Panc1 (cell line): ENCODE measurements around the gene TOMM22. TPM values are rescaled to one million over a fixed set of nuclear protein-coding genes. Genes with fewer than 3 reads are reported as not detected.

Experiments used
- ATAC-seq: fragments of 200-7000 bp; cut with Tn5 transposase; 2 replicates; pipeline ENCODE4 v1.9.1; 2020; ENCODE audit warnings: mild to moderate bottlenecking, moderate library complexity
- BruUV-seq: library from RNA; stranded (reverse); fragments of 400-500 nt; replicated peaks from 2 replicates; lab custom pipeline; 2021; lab: Mats Ljungman, UMichigan
- CTCF ChIA-PET: fragments of 300-600 bp; sonication (Branson Sonifier 250); formaldehyde crosslinking; loops from one replicate; lab custom pipeline; 2022; ENCODE audit warnings: antibody characterized with exemption; lab: Charles Lee
- POLR2A ChIA-PET: fragments of 300-600 bp; sonication (Branson Sonifier 250); formaldehyde crosslinking; loops from one replicate; lab custom pipeline; 2022; ENCODE audit warnings: antibody characterized with exemption; lab: Charles Lee
- DNase-seq: peaks from one replicate; pipeline ENCODE4 v3.0.0-alpha.2; 2010; ENCODE audit warnings: low read depth, low spot score
- H3K27ac ChIP-seq: 2 replicates; pipeline ENCODE4 v1.5.1; 2011; ENCODE audit warnings: mild to moderate bottlenecking, low read length, inconsistent platforms
- H3K27me3 ChIP-seq: fragments of 200-500 bp; sonication (Bioruptor generic); 2 replicates; pipeline ENCODE4 v1.6.0; 2014; ENCODE audit warnings: low read length, inconsistent platforms; ENCODE audit not compliant: control insufficient read depth, insufficient read depth
- H3K36me3 ChIP-seq: fragments of 200-500 bp; sonication (Bioruptor generic); 2 replicates; pipeline ENCODE4 v1.5.1; 2014; ENCODE audit warnings: inconsistent platforms, mild to moderate bottlenecking, low read length, moderate library complexity; ENCODE audit not compliant: control insufficient read depth, insufficient read depth
- H3K4me1 ChIP-seq: 2 replicates; pipeline ENCODE4 v1.5.1; 2011; ENCODE audit warnings: inconsistent platforms, mild to moderate bottlenecking, low read length, moderate library complexity; ENCODE audit not compliant: control insufficient read depth, insufficient read depth
- H3K4me3 ChIP-seq, 2 experiments: 2 replicates each; pipeline ENCODE4 v1.5.1; 2011 to 2012; ENCODE audit warnings: low read depth in 2 of 2, low read length in 2 of 2, mild to moderate bottlenecking in 2 of 2, inconsistent platforms in 1 of 2, moderate library complexity in 1 of 2
- H3K9me3 ChIP-seq: fragments of 200-500 bp; sonication (Bioruptor generic); 2 replicates; pipeline ENCODE4 v1.5.1; 2014; ENCODE audit warnings: low read depth, mild to moderate bottlenecking, inconsistent platforms, low read length, moderate library complexity; ENCODE audit not compliant: control insufficient read depth, insufficient read depth
- POLR2AphosphoS5 ChIP-seq: IDR thresholded peaks from 2 replicates; pipeline ENCODE4 v1.6.1; 2012; ENCODE audit warnings: mild to moderate bottlenecking, low read depth, low read length, moderate library complexity
- SIN3A ChIP-seq: IDR thresholded peaks from 2 replicates; pipeline ENCODE4 v1.6.1; 2012; ENCODE audit warnings: low read depth, mild to moderate bottlenecking, low read length, moderate library complexity, borderline replicate concordance; ENCODE audit not compliant: insufficient read depth
- TCF7L2 ChIP-seq: IDR thresholded peaks from 2 replicates; pipeline ENCODE4 v1.6.1; 2011; ENCODE audit warnings: mild to moderate bottlenecking, low read depth, low read length, inconsistent platforms
- in situ Hi-C: cut with HindIII; loops from 2 replicates; pipeline ENCODE4 v1.10.0; 2016; ENCODE audit warnings: low sequenced_read_pairs, low pct_unique_long_range_greater_than_20kb
- intact Hi-C: fragments of 100-400 bp; cut with micrococcal nuclease; formaldehyde crosslinking; loops from one replicate; pipeline ENCODE4 v1.10.0; 2022; ENCODE audit not compliant: unreplicated experiment
- total RNA-seq: library from RNA; stranded (reverse); gene quantifications from one replicate; pipeline ENCODE4 v1.2.1, GENCODE V29; 2021; ENCODE audit not compliant: unreplicated experiment
- TF ChIP-seq, protein P1 (sequence below): fragments of 450-650 bp; IDR thresholded peaks from 2 replicates; pipeline ENCODE4 v1.5.1; 2017; ENCODE audit warnings: mild to moderate bottlenecking

TOMM22 gene
- total RNA-seq, 1 experiment from 2014 or later = 111 TPM

GRCh38 chr22:38705235-38706100 is 23.7 kb downstream of the TOMM22 start, which contains the start of gene GTPBP1:
Gene GTPBP1 (plus strand): TSS chr22:38705944. CDS start chr22:38705956, 12 bp downstream.
- no TSS peak for BruUV-seq
- intact Hi-C loops (no loop called here), in situ Hi-C loops (no loop called here)
- ChIA-PET POLR2A (interaction anchor here (0.7 kb wide), 2 partner anchors 94 to 116 kb away, joined by 3 read pairs; no protein-coding TSS in a partner anchor), CTCF (no interaction called here)
- no peaks in the 10 kb centered on the region for H3K27me3 ChIP-seq
- TF ChIP-seq POLR2AphosphoS5 (peak; percentile 44), TCF7L2 (no peak)
- peak within 1 kb of the TSS; percentile 87 for H3K27ac ChIP-seq
- no peaks in the 10 kb centered on the region for H3K9me3 ChIP-seq
- H3K4me3 ChIP-seq = peak within 1 kb of the TSS; percentile 69 to 86
- DNase-seq (peak; percentile 99), ATAC-seq (peak; percentile 89)
- peaks cover 13% of the 10 kb centered on the region for H3K4me1 ChIP-seq
- H3K36me3 ChIP-seq = peaks cover 4% of the 10 kb centered on the region; the same call in 1 of the 2 replicates

DNA sequence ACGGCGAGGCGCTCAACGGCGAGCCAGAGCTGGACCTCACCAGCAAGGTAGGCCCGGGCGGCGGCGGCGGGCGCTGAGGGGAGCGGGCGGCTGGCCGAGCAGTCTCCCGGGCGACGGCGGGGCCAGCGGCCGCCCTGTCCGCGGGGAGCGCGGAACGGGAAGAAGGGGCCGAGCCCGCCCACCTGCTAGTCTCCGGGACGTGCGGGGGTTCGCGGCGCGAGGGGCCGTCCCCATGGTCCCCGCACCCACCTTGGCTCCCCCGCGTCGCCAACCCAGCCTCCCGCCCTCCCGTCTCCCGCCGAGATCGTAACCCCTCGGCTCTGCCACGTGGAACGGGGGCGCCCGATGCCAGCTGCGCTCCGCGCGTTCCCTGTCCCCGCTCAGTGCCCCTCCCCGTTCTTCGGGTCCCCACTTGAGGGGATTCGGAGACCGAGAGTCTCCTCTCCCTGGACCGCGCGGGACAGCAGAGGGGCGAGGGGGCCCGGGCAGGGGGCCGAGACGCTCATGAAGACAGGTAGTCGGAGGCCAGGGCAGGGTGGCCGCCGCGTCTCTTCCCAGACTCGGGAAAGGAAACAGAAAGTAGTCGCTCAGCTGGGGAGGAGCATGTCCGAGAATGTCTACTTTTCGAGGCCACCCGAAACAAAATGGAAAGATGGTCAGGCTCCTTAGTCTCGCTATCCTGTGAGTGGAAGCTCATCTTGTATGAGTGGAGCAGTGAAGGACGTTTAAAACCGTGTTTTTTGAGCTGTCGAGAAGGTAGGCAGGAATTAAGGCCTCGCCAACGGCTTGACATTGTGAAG is 24.5 kb downstream of the TOMM22 start:
- CTCF ChIA-PET = no interaction called here
- intact Hi-C loops (no loop called here), in situ Hi-C loops (no loop called here)
- peak; percentile 6 for ATAC-seq
- Histone ChIP-seq H3K27ac (peak overlapping the region; percentile 87), H3K9me3 (no peaks in the 10 kb centered on the region), H3K36me3 (peaks cover 4% of the 10 kb centered on the region; the same call in 1 of the 2 replicates), H3K27me3 (no peaks in the 10 kb centered on the region), H3K4me1 (peaks cover 13% of the 10 kb centered on the region), H3K4me3 (peak overlapping the region; percentile 69 to 86)
- BruUV-seq = no TSS peak
- POLR2A ChIA-PET = no interaction called here
- DNase-seq = no peak
- TF ChIP-seq SIN3A = peak; percentile 32; the same call in 1 of the 2 replicates
- TF ChIP-seq, protein P1, sequence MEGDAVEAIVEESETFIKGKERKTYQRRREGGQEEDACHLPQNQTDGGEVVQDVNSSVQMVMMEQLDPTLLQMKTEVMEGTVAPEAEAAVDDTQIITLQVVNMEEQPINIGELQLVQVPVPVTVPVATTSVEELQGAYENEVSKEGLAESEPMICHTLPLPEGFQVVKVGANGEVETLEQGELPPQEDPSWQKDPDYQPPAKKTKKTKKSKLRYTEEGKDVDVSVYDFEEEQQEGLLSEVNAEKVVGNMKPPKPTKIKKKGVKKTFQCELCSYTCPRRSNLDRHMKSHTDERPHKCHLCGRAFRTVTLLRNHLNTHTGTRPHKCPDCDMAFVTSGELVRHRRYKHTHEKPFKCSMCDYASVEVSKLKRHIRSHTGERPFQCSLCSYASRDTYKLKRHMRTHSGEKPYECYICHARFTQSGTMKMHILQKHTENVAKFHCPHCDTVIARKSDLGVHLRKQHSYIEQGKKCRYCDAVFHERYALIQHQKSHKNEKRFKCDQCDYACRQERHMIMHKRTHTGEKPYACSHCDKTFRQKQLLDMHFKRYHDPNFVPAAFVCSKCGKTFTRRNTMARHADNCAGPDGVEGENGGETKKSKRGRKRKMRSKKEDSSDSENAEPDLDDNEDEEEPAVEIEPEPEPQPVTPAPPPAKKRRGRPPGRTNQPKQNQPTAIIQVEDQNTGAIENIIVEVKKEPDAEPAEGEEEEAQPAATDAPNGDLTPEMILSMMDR = no peak

- Histone ChIP-seq H3K9me3 (no peaks in the 10 kb centered on the region), H3K4me1 (peaks cover 13% of the 10 kb centered on the region), H3K4me3 (peak overlapping the region; percentile 69 to 86), H3K36me3 (peaks cover 4% of the 10 kb centered on the region; the same call in 1 of the 2 replicates), H3K27ac (peak overlapping the region; percentile 87), H3K27me3 (no peaks in the 10 kb centered on the region)
- DNase-seq (no peak), ATAC-seq (no peak)
- no peak for TF ChIP-seq TCF7L2
- TF ChIP-seq, protein P1 = no peak
- no peak for TF ChIP-seq POLR2AphosphoS5
- in situ Hi-C loops = no loop called here
- CTCF ChIA-PET = no interaction called here
- intact Hi-C loops = no loop called here
- POLR2A ChIA-PET = no interaction called here
- BruUV-seq = no TSS peak
Observed at GRCh38 chr22:38706901-38707195, 25.1 kb downstream of the TOMM22 start.
